Measurements from ENCODE around the gene PDIA2. TPM values are rescaled to one million over a fixed set of nuclear protein-coding genes. Genes with fewer than 3 reads are reported as not detected.
A peak's percentile ranks its signal among the peaks of the same experiment; 100 is the strongest.

The PDIA2 gene
- total RNA-seq, 1 donor from 2014 or later: not detected

DNA sequence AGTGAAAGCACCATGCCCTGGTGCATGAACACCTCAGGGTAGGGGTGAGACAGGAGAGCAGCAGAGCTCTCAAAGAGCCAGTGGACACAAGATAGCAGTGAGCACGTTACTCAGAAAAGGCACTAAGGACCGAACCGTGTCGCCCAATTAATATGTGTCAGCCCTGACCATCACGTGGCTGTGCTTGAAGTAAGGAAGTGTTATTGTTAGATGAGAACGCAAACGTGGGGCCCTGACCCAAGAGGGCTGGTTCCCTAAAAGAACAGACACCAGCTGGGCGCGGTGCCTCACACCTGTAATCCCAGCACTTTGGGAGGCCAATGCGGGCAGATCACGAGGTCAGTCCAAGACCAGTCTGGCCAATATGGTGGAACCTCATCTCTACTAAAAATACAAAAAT is 53.3 kb downstream of the PDIA2 start:
- Histone ChIP-seq H3K4me3 (no peak overlapping the region), H3K36me3 (no peaks in the 10 kb centered on the region), H3K9me3 (no peaks in the 10 kb centered on the region), H3K4me1 (peaks cover 36% of the 10 kb centered on the region), H3K27ac (no peak overlapping the region), H3K27me3 (ENCODE audit: low read depth) (no peaks in the 10 kb centered on the region)
- intact Hi-C loops (cut with DNase I): no loop called here
- TF ChIP-seq, protein P1, sequence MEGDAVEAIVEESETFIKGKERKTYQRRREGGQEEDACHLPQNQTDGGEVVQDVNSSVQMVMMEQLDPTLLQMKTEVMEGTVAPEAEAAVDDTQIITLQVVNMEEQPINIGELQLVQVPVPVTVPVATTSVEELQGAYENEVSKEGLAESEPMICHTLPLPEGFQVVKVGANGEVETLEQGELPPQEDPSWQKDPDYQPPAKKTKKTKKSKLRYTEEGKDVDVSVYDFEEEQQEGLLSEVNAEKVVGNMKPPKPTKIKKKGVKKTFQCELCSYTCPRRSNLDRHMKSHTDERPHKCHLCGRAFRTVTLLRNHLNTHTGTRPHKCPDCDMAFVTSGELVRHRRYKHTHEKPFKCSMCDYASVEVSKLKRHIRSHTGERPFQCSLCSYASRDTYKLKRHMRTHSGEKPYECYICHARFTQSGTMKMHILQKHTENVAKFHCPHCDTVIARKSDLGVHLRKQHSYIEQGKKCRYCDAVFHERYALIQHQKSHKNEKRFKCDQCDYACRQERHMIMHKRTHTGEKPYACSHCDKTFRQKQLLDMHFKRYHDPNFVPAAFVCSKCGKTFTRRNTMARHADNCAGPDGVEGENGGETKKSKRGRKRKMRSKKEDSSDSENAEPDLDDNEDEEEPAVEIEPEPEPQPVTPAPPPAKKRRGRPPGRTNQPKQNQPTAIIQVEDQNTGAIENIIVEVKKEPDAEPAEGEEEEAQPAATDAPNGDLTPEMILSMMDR (IDR thresholded peaks at IDR 0.05): no peak
- DNase-seq: peak; percentile 70
- ATAC-seq: peak in 1 of 2 donors; percentile 33

Other genes with a start within 250 kb of the PDIA2 start
- 12.1 TPM for gene POLR3K, start 229.6 kb upstream of the PDIA2 start, total RNA-seq
- gene SNRNP25, start 229.3 kb upstream of the PDIA2 start, total RNA-seq: 18.5 TPM
- 35.9 TPM for gene RHBDF1, start 210.5 kb upstream of the PDIA2 start, total RNA-seq
- gene MPG, start 204.9 kb upstream of the PDIA2 start, total RNA-seq: 38.5 TPM
- gene NPRL3, start 144.5 kb upstream of the PDIA2 start, total RNA-seq: 29.1 TPM
- not detected for gene HBZ, start 130.5 kb upstream of the PDIA2 start, total RNA-seq
- not detected for gene HBM, start 117.2 kb upstream of the PDIA2 start, total RNA-seq
- gene HBA2, start 110.3 kb upstream of the PDIA2 start, total RNA-seq: 232 TPM
- 217 TPM for gene HBA1, start 106.5 kb upstream of the PDIA2 start, total RNA-seq
- gene HBQ1, start 102.7 kb upstream of the PDIA2 start, total RNA-seq: not detected
- 70.9 TPM for gene LUC7L, start 53.7 kb upstream of the PDIA2 start, total RNA-seq
- gene FAM234A, start 48.3 kb upstream of the PDIA2 start, total RNA-seq: 51.7 TPM
- 8.2 TPM for gene RGS11, start 7.2 kb upstream of the PDIA2 start, total RNA-seq
- not detected for gene ARHGDIG, start 2.6 kb upstream of the PDIA2 start, total RNA-seq
- 22.4 TPM for gene AXIN1, start 69.6 kb downstream of the PDIA2 start, total RNA-seq
- gene MRPL28, start 87.4 kb downstream of the PDIA2 start, total RNA-seq: 43.4 TPM
- 55.8 TPM for gene PGAP6, start 98.8 kb downstream of the PDIA2 start, total RNA-seq
- gene NME4, start 114.0 kb downstream of the PDIA2 start, total RNA-seq: 42.3 TPM
- 10.1 TPM for gene DECR2, start 118.7 kb downstream of the PDIA2 start, total RNA-seq
- gene RAB11FIP3, start 142.5 kb downstream of the PDIA2 start, total RNA-seq: 32.2 TPM
- gene CAPN15, start 244.5 kb downstream of the PDIA2 start, total RNA-seq: 44.3 TPM

Measured in lower lobe of right lung (tissue), 2 donors.